8988T (cell line): Measurements from ENCODE around the gene NGEF.
A peak's percentile ranks its signal among the peaks of the same experiment; 100 is the strongest.
"Not testable (repeated sequence)": the region's sequence is repeated elsewhere in the genome, so short reads cannot be mapped to it uniquely, and the experiment has no call there.

ENCODE experiments used
- DNase-seq: peaks from one replicate; pipeline ENCODE4 v3.0.0; 2011

Gene NGEF

DNA sequence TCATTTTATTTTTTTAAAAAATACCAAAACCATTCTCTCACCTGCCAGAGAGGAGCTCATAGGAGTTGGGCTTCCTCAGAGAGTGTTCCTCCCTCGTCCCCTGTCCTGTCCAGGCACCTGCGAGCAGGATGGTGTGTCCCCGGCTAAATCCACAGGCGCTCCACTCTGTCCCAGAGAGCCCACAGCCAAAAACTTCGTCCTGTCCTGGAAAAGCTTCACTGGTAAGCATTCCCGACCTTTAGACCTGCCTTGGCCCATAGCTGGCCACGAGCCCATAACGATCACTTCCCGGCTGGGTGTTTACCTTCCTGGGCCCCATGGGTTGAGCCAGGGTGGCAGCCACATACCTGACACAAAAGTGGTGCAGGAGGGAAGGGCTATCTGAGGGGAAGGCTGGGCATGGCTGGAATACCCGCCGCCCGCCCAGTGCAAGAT is at the start of gene NGEF:
TSS of gene NGEF (minus strand) at position 230 of the 435 bp plus-strand sequence. CDS start 38,366 bp downstream, outside the sequence.
- DNase-seq: no peak

DNA sequence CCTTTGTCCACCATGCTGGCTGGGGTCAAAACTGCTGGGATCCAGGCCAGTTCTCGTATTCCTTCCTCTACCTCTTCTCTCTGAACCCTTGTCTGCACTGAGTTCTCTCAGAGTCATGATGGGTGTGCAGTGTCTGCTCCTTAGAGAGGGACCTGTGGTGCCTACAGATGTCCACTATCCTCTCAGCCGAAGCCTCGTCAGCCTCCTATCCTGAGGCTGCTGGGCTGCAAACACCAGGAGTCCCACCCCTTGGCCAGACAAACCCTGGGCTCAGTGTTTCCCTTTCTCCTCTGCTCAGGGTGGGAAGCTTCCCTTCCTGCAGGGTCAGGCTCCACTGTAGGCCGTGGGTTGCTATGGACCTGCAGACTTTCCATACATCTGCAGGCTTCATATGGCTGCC is 49.4 kb upstream of the NGEF start:
- DNase-seq: no peak

DNA sequence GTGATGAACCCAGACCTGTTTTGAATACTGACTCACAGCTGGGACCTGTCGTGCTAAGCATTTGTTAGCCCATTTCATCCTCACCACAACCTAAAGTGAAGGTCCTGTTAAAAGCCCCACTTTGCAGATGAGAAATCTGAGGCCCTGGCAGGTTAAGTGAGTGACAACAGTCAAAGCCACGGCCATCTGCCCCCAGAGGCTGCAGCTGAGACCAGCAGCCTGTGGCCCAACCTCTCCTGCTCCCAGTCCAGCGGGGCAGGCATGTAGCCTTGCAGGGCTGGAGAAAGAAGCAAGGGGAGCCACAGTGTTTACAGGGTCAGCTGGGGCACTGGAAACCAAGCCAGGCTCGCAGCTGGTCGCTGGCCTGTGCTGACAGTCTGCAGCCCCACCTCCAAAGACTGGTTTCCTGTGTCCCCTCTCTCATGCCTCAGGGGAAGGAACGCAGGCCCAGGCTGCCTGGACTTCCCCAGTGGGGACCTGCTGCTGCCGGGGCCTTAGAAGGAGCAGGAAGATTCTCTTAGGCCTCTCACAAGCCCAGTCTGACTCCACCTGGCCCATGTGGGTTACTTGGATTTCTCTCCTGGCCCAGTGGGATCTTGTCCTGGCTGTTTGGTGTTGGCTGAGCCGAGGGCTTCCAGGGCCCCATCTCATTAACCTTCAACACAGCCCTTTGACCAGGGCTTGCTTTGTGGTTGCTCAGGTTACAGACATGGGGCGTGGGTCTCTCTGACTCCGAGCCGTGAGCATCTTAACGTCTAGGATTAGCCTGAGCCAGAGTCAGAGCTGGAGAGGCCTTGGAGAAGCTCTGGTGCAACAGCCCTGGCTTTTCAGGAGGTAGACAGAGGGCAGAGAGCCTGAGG is 48.8 kb upstream of the NGEF start:
- peak; percentile 46 for DNase-seq

DNA sequence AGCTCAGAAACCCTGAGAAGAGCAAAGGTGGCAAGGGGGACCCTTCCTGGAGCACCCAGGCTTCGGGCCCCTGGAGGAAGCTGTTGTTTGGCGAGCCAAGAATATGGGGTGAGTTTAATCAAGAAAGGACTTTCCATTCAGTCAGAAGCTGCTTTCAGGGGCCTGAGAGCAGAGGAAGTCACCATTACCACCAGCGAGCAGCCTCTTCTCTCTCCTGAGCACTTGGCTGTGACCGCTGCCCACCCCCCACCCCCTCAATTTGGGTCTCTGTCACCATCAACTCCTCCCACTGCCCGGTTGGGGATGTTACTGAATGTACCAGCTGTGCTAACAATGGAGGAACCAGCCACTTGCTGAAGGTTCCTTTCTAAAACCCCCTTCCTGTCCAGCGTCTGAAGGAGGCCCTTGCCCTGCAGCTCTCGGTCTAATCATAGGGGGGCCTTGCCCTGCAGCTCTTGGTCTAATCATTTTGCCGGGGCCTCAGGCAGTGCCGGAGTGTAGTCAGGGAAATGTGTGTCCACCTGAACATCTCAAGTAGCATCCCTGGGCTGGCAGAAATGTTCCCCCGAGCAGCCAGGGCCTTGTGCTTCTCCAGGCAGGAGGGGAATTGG is 48.0 kb upstream of the NGEF start:
- no peak for DNase-seq

GRCh38 chr2:233060501-233060979 is 47.5 kb upstream of the NGEF start:
- no peak for DNase-seq

- no peak for DNase-seq
These were observed 46.9 kb upstream of the NGEF start, which contains the start of gene INPP5D for GRCh38 chr2:233059797-233060500. TSS of gene INPP5D (plus strand) at chr2:233060342. CDS start at chr2:233060479, 137 bp downstream.

DNA sequence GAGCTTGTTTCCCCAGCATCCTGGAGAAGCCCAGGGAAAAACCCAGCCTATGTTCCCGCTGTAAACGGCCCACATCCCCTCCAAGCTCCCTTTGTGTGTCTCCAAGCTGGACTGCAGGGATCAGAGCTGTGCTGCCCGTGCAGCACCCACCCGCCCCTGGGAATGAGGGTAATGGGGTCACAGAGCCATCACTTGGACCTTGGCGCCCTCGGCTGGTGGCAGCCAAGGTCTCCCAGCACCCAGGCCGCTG is 46.4 kb upstream of the NGEF start:
- no peak for DNase-seq

- DNase-seq: no peak
These were observed 45.9 kb upstream of the NGEF start for GRCh38 chr2:233058717-233059546.

DNA sequence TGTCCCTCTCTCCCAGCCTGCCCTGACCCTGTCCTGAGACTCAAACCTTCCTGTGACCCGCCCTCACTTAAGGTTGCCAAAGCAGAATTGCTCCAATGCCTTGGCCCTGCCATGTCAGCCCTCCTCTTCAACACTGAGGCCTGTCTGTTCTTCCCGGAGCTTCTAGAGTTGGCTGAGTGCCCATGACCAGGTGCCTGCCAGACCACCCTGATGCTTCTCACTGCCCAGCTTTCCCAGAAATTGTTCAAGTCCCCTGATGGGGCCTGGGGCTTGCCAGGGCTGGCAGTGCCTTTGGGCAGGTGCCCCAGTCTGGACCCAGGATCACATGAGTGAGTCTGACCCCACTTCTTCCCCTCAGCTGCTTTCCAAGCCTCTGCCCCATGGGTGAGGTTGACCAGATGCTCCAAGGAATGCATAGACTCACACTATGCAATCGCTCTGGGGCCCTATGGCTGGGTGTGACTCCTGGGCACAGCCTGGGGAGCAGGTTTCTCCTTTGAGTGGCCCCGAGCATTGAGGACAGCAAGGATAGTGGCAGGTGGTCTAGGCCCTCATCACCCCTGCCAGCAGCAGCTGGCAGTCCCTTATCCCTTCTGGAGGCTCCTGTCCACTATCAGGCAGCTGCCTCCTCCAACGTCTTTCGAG is 44.0 kb upstream of the NGEF start:
- DNase-seq: no peak

- DNase-seq: no peak
These were observed 42.3 kb upstream of the NGEF start for GRCh38 chr2:233055362-233055761.

DNA sequence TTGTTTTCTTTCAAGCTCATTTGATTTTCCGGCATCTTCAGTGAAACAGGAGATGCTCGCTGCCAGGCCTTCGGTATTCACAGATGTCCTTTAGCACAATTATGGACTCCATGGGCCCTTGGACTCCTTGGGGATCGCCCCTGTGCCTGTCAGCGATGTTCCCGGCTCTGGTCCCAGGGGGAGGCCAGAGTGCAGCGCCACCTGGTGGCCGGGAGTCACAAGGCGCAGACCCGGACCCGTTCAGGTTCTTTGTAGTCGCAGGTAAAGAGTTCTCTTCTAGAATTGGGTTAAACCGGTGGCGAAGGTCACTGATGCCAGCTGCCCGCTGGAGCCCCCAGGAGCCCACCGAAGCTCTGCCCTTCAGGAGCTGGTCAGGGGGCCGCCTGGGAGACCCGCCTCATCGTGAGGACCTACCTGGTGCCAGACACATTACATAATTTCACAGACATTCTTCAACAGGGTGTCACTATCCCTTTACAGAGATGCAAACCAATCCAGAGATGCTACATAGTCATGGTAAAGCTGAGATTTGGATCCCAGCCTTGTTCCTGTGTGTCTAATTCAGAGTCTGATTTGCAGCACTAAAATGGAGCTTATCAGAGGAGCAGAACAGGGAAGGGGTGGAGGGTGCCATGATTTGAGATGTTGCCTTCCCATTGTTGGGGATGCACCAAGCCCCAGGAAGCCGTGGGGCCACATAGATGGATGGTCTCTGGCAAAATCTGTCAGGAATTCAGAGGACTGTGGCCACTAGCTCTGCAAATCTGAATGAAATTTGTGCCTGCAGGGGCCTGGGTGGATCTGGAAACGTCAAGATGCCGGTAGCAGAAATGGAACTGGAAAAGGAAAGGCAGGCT is 41.1 kb upstream of the NGEF start:
- DNase-seq: peak; percentile 91

DNA sequence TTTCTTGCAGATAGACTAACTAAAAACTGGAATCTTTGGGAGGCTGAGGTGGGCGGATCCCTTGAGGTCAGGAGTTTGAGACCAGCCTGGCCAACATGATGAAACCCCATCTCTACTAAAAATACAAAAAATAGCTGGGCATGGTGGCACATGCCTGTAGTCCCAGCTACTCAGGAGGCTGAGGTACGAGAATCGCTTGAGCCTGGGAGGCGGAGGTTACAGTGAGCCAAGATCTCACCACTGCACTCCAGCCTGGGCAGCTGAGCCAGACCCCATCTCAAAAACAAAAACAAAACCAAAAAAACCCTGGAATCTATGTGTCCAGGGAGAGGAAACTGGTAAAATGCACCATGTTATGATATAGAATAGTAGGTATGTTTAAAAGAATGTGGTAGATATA is 39.5 kb upstream of the NGEF start:
- not testable (repeated sequence) for DNase-seq

- DNase-seq: no peak
These were observed 38.4 kb upstream of the NGEF start for GRCh38 chr2:233051241-233052149.

DNA sequence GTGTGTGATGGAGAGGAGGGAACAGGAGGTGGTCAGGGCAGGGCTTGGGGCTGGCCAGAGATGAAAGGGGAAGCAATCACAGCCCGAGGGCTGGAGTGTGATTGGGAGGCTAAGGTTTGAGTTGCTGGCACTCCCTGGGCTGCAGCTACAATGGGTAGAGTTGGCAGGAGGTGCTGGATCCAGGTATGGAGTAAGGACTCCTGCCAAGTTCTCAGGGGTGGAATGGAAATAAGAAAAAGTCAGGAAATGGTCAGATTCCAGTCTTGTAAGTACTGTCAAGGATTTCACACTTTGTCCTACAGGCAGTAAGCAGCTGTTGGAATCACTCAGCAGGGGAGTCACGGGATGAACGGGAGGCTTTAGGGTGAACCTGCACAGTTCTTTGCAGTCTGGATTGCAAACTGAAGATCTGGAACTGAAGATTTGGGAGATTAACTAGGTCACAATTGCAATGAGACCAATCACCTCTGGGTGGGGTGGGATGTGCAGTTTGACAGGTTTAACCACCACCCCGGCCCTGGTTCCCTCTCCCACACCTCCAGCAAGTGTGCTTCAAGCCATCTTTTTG is 36.2 kb upstream of the NGEF start:
- DNase-seq: no peak

DNA sequence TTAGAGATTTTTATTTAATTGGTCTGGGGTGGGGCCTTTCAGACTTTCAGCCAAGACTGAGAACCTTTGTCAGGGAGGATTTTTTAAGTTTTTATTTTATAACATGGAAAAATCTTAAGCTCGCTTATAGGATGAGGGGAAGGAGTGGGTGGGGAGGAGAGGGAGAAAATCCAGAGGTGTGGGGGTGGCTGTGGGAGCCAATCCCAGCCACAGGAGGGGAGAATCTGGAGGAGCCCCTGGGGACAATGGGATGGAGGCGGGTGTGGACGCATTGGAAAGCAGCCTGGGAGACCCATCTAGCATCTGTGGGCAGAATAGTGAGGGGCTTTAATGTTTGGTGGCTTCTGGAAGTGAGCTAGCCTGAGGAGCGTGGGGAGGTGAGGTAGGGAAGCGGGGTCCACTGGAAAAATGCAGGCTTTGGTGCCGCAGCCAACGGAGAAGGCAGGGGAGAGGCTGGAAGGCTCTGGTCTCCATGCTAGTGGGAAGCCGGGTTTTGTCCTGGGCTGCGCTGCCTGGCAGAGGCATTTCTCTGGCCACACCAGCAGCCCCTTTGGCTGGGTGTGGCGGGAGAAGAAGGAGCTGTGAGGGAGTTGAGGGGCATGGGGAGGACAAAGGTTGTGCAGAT is 35.6 kb upstream of the NGEF start:
- no peak for DNase-seq

GRCh38 chr2:233047667-233048066 is 34.6 kb upstream of the NGEF start:
- no peak for DNase-seq

DNA sequence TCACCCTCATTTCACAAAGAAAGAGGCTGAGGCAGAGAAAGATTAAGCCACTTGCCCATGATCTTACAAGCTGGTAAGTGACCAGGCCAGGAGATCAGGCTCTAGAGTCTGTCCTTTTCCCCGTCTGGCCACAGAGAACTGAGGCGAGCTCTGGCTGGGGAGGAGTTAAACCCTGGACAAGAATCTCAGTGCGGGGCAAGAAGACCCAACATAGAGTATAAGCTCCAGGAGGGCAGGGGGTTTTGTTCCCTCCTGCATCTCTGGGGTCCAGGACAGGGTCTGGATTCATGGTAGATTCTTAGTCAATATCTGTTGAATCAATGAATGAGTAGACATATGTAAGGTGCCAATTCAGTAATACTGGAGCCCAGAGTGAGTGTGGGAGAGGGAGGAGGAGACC is 34.1 kb upstream of the NGEF start:
- DNase-seq: no peak

GRCh38 chr2:233044974-233045605 is 32.0 kb upstream of the NGEF start:
- no peak for DNase-seq

DNA sequence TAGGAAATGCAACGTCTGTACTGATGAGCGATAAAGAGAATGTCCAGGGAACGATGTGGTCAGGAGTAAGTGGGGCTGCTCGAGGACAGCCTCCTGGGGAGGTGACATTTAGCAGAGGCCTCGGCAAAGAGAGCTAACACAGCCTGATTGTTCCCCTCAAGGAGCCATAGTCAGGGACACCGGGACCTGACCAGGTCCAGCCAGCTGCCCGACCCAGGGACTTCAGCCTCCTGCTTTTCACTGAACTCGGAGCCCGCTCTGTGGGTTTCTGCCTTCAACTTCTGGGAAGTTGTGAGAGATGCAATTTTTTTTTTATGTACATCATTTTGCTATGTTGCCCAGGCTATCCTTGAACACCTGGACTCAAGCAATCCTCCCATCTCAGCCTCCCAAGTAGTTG is 29.5 kb upstream of the NGEF start:
- no peak for DNase-seq
